Mesodermal cell (in vitro differentiated cells): ENCODE results near the gene RNF213.

Source experiments
- H3K27ac ChIP-seq: 2 replicates; pipeline ENCODE4 v1.7.0; 2013; ENCODE audit warnings: mild to moderate bottlenecking, low read depth, low read length, moderate library complexity; ENCODE audit not compliant: severe bottlenecking
- H3K36me3 ChIP-seq: 2 replicates; pipeline ENCODE4 v1.7.1; 2013; ENCODE audit warnings: mild to moderate bottlenecking, low read length, moderate library complexity; ENCODE audit not compliant: control insufficient read depth, insufficient read depth
- H3K4me1 ChIP-seq: one replicate; pipeline ENCODE4 v1.7.1; 2013; ENCODE audit warnings: mild to moderate bottlenecking, low read length; ENCODE audit not compliant: insufficient read depth, control insufficient read depth, poor library complexity, severe bottlenecking
- H3K4me3 ChIP-seq: 2 replicates; pipeline ENCODE4 v1.7.0; 2013; ENCODE audit warnings: low read length, control low read depth, mild to moderate bottlenecking; ENCODE audit not compliant: insufficient read depth, poor library complexity, severe bottlenecking; ENCODE audit errors: extremely low read depth
- H3K9me3 ChIP-seq: 2 replicates; pipeline ENCODE4 v1.7.1; 2013; ENCODE audit warnings: mild to moderate bottlenecking, low read length, moderate library complexity; ENCODE audit not compliant: control insufficient read depth
- WGBS, 2 experiments: methylation state at CpG; one replicate each; pipeline ENCODE4 v1.1.5; 2013; ENCODE audit warnings: missing lambda C conversion rate in 2 of 2; ENCODE audit not compliant: insufficient coverage in 2 of 2; 5-methylcytosine and 5-hydroxymethylcytosine counted together

RNF213 gene

DNA sequence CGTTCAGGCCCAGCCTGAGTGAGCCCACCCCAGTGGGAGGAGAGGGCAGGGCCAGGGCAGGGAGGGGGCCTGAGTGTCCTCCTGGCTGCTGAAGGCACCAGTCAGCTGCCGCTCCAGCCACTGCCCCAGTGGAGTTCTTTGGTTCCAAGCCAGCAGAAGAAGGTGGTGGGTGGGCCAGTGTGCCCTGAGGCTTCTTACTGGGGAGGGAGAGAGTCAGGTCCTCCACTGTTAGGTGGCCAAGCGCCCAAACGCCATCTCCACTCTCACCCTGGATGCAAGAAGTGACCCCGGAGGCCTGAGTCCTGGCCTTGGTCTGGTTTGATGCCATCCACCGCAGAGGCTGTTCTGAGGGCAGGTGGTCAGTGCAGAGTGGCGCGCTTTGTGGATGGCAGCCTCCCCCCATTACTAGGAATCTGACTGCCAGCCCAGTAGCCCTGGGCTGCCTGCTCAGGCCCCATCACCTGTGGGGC lies 2.2 kb downstream of the RNF213 start:
- Histone ChIP-seq H3K4me3 (no peak overlapping the region), H3K36me3 (peaks cover 35% of the 10 kb centered on the region), H3K4me1 (peaks cover 23% of the 10 kb centered on the region), H3K27ac (no peak overlapping the region), H3K9me3 (no peaks in the 10 kb centered on the region)
- WGBS, 2 experiments: 91 to 92% methylated on average over 4 of the region's 8 CpGs

DNA sequence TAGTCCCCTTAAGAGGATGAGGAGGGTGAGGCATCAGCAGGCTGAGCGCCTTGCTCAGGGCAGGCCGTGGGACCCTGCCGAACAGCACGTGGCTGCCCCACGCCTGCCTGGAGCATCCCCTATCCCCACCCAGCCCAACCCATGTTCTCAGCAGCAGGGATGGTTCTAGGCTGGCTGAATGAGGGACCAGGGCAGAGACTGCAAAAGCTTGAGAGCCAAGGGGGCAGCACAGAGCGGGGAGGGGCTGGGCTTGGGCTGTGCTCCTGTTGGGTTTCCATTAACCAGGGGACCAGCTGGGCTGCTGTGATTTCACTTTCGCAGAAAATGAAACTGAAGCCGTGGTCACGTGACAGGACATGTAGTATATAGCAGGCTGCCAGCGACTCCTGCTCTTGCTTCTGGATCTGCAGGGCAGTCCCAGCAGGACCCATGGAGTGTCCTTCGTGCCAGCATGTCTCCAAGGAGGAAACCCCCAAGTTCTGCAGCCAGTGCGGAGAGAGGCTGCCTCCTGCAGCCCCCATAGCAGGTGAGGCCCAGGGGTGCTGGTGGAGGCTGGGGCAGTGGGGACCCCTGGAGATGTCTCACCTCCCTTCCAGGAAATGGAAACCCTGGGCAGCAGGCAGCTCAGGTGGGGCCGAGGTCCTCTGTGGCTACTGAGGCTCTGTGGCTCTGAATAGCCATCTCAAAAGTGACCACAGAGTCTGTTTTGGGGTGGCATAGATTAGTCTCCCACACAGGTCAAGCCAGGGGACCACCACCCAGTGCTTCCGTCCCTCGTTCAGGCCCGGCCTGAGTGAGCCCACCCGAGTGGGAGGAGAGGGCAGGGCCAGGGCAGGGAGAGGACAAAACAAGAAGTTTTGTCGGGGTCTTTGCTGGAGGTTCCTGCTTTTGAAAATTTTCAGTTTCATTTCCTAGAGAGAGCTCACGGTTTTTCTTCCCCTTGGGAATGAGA lies 2.9 kb downstream of the RNF213 start:
- Histone ChIP-seq H3K36me3 (peaks cover 42% of the 10 kb centered on the region), H3K4me3 (no peak overlapping the region), H3K27ac (no peak overlapping the region), H3K9me3 (no peaks in the 10 kb centered on the region), H3K4me1 (peaks cover 23% of the 10 kb centered on the region)
- 93 to 94% methylated on average over 13 to 19 of the region's 19 CpGs for WGBS, 2 experiments

- Histone ChIP-seq H3K9me3 (no peaks in the 10 kb centered on the region), H3K4me1 (peaks cover 20% of the 10 kb centered on the region), H3K36me3 (peaks cover 49% of the 10 kb centered on the region), H3K4me3 (no peak overlapping the region), H3K27ac (no peak overlapping the region)
- 88 to 95% methylated on average over 11 to 14 of the region's 19 CpGs for WGBS, 2 experiments
Measured at GRCh38 chr17:80264205-80265075, 3.8 kb downstream of the RNF213 start.

- Histone ChIP-seq H3K27ac (no peak overlapping the region), H3K9me3 (no peaks in the 10 kb centered on the region), H3K4me1 (peaks cover 15% of the 10 kb centered on the region), H3K36me3 (peaks cover 52% of the 10 kb centered on the region), H3K4me3 (no peak overlapping the region)
- WGBS, 2 experiments: 95 to 96% methylated on average over 15 to 16 of the region's 17 CpGs
Measured at GRCh38 chr17:80265205-80266068, 4.8 kb downstream of the RNF213 start.

- Histone ChIP-seq H3K4me1 (peaks cover 10% of the 10 kb centered on the region), H3K36me3 (peaks cover 52% of the 10 kb centered on the region), H3K4me3 (no peak overlapping the region), H3K9me3 (no peaks in the 10 kb centered on the region), H3K27ac (no peak overlapping the region)
- 96% methylated on average over 4 of the region's 6 CpGs; no CpG with 5 or more reads in 1 of the 2 experiments for WGBS, 2 experiments
Measured at GRCh38 chr17:80267391-80267790, 6.7 kb downstream of the RNF213 start.

DNA sequence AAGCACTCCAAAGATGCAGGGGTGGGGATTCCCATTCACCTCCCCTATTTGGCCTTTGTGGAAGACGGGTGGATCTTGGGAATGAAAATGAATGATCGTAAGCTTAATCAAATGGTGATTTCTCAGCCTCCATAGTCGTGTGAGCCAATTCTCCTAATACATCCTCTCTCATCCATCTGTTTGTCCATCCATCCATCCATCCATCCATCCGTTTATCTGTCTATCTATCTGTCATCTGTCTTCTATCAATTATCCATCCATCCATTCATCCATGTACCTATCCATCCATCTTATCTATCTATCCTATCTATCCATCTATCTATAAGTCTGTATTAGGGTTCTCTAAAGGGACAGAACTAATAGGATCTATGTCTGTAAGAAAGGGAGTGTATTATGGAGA lies 7.8 kb downstream of the RNF213 start:
- no peak overlapping the region for H3K27ac ChIP-seq
- peaks cover 6% of the 10 kb centered on the region for H3K4me1 ChIP-seq
- H3K36me3 ChIP-seq: peaks cover 57% of the 10 kb centered on the region
- no peak overlapping the region for H3K4me3 ChIP-seq
- no peaks in the 10 kb centered on the region for H3K9me3 ChIP-seq
- 59 to 79% methylated on average over 3 to 4 of the region's 4 CpGs for WGBS, 2 experiments

DNA sequence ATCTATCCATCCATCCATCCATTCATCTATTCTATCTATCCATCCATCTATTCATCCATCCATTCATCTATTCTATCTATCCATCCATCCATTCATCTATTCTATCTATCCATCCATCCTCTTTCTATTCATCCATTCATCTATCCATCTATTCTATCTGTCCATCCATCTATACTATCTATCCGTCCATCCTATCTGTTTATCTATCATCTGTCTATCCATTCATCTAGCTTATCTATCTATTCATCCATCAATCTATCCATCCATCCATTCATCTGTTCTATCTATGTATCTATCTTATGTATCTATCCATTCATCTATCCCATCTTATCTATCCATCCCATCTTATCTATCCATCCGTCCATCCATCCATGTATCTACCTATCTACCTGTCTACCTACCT lies 8.8 kb downstream of the RNF213 start:
- H3K4me1 ChIP-seq: peaks cover under 1% of the 10 kb centered on the region
- H3K27ac ChIP-seq: no peak overlapping the region
- no peaks in the 10 kb centered on the region for H3K9me3 ChIP-seq
- H3K36me3 ChIP-seq: peaks cover 54% of the 10 kb centered on the region
- no peak overlapping the region for H3K4me3 ChIP-seq
- 94 to 100% methylated on average over 1 to 2 of the region's 2 CpGs for WGBS, 2 experiments

- H3K4me1 ChIP-seq: no peaks in the 10 kb centered on the region
- no peak overlapping the region for H3K4me3 ChIP-seq
- peak overlapping the region; percentile 10 for H3K27ac ChIP-seq
- 51 to 57% methylated on average over 10 of the region's 10 CpGs for WGBS, 2 experiments
- no peaks in the 10 kb centered on the region for H3K9me3 ChIP-seq
- H3K36me3 ChIP-seq: peaks cover 51% of the 10 kb centered on the region
Measured at GRCh38 chr17:80270104-80270503, 9.5 kb downstream of the RNF213 start.

DNA sequence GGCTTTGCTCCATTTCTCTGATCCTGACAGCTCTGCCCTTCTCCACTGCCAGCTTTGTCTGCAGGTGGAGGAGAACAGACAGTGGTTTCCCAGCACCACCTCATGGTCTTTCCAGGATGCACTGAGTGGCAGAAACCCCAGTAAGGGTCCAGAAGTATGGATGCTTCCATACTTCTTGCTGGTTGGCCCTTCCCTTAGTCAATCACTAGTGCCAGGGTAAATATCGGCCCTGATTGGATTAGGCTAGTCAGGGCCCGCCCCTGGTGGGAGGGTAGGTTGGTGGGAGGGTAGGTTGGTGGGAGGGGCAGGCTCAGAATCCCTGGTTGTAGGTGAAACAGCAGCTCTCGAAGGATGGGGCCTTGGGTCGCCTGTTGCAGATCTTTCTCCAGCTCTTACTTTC lies 10.2 kb downstream of the RNF213 start:
- Histone ChIP-seq H3K4me3 (no peak overlapping the region), H3K4me1 (no peaks in the 10 kb centered on the region), H3K9me3 (no peaks in the 10 kb centered on the region), H3K36me3 (peaks cover 46% of the 10 kb centered on the region), H3K27ac (no peak overlapping the region)
- WGBS, 2 experiments: 55 to 67% methylated on average over 1 to 4 of the region's 4 CpGs

- Histone ChIP-seq H3K4me1 (no peaks in the 10 kb centered on the region), H3K36me3 (peaks cover 36% of the 10 kb centered on the region), H3K9me3 (no peaks in the 10 kb centered on the region), H3K4me3 (no peak overlapping the region), H3K27ac (no peak overlapping the region)
- WGBS, 2 experiments: 97 to 100% methylated on average over 8 to 10 of the region's 10 CpGs
Measured at GRCh38 chr17:80272366-80272765, 11.7 kb downstream of the RNF213 start.
